Measurements from ENCODE around the gene FOLH1.
A peak's percentile ranks its signal among the peaks of the same experiment; 100 is the strongest.
"Not testable (repeated sequence)": the region's sequence is repeated elsewhere in the genome, so short reads cannot be mapped to it uniquely, and the experiment has no call there.

The FOLH1 gene

GRCh38 chr11:49175378-49175777, 33.0 kb downstream of the FOLH1 start:
- FAIRE-seq: not testable (repeated sequence)

DNA sequence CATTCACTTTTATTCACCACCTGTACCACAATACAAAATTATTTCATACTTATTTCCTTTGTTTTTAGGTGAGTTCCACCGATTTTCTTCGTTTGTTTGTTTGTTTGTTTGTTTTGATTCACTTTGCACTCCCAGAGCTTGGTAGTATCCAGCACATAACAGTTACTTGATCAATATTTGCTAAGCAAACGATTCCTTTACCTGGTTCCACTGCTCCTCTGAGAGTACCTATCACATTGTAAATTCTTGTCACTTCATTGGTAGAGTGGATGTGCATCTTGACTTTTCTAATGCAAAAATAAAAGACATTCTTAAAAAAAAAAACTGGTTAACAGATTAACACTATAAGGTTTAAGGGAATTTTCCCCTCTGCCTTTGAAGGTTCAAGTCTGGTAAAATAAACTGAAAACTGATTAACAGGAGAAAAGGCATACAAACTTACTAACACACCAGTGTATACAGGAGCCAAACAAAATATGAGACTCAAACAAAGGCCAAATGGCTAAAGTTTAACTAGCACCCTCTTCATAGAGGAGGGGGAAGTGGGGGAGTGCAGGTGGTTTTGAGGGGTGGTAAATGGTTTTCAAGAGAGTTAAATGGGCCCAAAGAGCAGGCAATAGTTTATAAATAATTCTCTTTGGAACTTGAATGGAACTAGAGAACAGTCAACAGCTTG, 33.6 kb downstream of the FOLH1 start:
- peak; percentile 5 for FAIRE-seq

DNA sequence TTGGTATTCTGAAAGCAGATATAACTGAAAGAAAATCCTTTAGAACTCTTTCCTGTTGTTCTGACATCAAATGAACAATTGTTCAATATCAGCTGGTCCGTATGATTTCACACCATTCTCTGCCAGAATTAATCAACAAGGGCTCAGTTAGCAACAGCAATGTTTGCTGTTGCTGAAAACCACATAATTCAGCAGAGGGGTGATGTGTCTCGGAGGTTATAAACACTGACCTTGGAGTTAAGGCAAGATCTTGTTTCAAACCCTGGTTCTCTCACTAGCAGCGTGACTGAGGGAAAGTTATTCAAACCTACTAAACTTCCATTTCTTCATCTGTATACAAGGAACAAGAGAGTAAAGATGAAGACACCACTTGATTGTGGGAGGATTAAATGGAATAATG, 36.8 kb downstream of the FOLH1 start:
- FAIRE-seq: not testable (repeated sequence)

GRCh38 chr11:49169579-49169978, 38.8 kb downstream of the FOLH1 start:
- peak; percentile 33 for FAIRE-seq

DNA sequence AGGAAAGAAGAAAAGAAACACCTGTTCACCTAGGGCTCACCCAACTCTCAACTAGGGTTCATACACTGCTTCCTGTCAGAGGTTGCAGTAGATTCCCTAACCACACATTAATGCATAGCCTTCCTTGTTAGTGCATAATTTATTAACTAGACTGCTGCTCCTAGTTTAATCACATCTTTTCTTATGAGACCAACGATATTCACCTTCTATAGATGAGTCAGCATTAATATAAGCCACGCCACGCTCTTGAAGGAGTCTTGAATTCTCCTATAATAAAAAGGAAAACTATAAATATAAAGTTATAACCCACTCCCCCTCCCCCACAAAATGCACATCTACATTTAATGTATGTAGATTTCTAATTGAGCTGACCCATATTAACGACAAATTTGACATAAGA, 39.4 kb downstream of the FOLH1 start:
- FAIRE-seq: not testable (repeated sequence)

- FAIRE-seq: no peak
Measured at GRCh38 chr11:49151211-49151610, 57.2 kb downstream of the FOLH1 start.

DNA sequence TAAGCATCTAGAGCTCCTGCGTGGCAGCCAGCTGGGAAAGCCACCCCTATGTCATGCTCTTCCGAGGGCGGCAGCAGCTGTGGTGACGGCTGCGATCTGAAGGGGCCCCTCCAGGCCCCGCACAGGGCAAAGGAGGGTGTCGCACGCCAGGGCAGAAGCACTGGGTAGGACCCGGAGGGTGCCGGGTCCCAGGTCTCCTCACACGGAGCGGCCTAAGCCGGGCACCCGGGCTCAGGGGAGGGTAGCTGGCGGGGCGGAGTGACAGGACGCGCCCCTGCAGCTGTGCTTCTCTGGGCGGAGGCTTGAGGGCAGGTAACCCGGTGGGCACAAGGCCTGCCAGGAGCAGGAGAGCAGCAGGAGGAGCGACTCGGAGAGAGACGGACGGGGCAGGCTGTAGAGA, 106.0 kb downstream of the FOLH1 start:
- FAIRE-seq: not testable (repeated sequence)

All from colon (tissue), 2 donors.